Activated CD4-positive, CD25-positive, alpha-beta regulatory T cell treated with anti-CD3 and anti-CD28 coated beads, Interleukin-2, amount 50 U/mL, for 72 hours (primary cell): ENCODE data around the gene PTPRZ1.

Source experiments
- DNase-seq: peaks from one replicate; pipeline ENCODE4 v3.0.0; 2021

PTPRZ1 gene

DNA sequence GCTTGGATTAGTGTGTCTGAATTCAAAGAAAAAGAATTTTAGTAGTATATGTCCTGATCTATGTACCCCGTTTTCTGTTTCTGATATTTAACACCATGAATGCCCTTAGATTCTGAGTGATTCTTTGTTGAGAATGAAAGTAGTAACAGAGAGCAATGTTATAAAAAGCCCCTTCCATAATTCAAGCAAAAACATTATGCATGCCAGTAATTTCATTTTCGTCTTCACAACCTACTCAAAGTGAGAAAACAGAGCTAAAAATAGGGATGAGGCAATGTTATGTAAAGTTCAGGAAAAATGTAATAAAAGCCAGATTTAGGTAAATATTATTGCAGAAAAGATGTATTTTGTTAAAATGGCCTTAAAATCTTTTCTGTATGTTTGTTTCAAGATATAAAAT, 28.1 kb downstream of the PTPRZ1 start:
- no peak for DNase-seq

DNA sequence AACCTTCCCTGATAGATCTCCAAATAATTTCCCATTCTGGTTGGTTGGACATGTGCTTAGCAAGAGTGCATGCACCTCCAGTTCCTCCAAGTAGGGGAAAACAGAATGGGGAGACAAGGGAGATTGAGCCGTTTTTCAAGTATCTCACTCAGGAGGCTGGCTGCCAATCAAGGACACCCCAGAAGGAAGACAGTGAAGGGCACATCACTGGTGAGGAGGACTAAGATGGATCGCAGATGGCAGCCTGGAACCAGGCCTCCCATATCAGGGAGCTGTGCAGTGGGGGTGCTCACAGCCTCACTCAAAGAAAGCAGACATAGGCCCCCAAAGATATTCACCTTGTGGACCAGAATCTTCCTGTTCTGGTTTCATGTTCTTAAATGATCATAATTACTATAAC, 31.2 kb downstream of the PTPRZ1 start:
- DNase-seq: no peak

DNA sequence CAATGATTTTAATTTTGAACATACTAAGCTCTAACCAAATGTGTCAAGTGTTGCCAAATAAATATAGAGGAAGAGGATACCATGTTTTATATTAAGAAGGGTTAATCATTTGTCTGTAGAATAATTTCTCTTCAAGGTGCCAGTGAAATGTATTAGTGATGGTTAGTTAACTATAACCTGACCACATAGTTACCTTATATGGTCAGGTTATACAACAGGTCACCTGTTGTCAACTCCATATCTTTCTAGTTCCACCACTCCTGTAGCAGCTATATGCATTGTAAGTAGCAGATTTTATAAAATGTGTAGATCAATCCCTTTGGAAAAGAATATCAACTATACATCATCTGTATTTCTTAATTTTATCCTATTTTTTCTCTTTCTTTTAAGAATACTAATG, 35.1 kb downstream of the PTPRZ1 start:
- DNase-seq: no peak

DNA sequence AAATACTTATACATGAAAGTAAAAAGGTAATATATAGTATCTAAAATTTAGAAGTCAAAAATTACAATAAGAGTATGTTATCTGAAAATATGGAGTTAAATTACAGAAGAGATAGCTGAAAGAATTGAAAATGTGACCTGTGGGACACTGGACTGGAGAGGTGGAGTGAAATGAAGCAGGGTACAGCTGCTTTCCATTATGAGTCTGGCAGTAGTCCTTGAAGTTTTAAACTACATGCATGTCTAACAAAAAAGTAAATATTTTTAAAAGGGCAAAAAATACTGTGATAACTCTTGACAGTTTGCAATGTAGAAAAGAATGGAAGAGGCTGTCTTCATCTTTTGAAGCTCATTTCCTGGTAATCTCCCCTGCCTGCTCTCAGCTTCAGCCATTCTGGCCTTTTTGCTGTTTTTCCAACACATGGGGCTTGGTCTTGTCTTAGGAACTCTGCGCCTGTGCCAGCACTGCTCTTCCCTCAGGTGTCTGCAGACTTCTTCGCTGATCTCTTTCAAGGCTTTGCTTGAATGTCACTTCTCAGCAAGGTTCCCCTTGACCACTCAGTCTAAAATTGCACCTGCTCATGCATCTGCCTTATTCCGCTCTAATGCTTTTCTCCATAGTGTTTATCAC, 36.9 kb downstream of the PTPRZ1 start:
- no peak for DNase-seq

DNA sequence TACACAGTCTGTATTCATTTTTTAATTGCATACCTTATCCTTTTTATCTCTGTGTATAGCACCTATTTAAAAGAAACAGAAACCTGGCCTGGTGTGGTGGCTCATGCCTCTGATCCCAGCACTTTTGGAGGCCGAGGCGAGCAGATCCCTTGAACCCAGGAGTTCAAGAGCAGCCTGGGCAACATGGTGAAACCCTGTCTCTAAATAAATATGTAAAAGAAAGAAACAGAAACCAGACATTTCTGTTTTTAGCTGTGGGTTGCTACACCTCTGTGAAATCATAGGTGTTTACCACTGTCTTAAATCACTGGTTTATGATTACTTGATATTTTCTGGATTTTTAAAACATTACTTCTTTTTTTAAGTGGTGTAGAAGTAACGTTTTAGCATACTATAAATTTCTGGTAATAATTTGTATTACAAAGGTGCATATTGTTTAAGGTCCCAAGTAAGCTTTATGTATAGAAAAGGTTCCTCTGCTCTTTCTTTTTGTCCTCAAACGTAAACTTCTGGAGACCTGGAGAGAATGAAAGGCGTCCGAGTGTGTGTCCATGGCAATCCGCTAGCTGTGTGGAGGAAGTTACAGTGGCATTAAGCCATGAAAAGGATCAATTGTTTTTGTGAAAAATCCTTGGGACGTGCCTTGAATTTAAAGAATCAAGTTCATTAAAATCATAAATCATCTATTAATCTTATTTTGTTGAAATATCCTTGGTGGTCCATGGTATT, 41.1 kb downstream of the PTPRZ1 start:
- DNase-seq: no peak

DNA sequence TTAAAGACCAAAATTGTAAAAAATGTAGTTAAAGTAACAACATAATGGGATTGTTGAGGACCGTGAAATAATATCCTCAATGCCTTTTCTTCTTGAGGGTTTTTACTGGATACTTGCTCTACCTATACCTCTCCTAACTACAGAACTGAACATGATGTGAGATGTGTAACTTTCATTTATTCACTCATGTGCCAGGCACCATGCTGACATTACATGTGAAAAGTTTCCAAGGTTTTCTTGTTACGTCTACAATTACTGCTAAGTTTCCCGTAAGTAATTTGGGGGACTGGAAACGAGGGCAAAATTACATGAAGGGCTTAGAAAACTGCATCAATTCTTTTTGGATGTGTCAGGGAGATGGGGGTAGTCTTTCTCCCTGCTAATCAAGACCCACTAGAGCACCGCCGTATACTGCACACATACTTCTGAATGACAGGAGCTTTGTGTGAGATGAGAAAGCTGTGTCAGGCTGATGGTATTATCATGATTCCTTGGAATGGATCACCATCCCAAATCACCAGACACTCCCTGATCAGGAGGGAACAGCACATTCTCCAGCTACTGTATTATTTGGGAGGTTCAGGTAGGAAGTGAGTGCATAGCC, 41.8 kb downstream of the PTPRZ1 start:
- no peak for DNase-seq

DNA sequence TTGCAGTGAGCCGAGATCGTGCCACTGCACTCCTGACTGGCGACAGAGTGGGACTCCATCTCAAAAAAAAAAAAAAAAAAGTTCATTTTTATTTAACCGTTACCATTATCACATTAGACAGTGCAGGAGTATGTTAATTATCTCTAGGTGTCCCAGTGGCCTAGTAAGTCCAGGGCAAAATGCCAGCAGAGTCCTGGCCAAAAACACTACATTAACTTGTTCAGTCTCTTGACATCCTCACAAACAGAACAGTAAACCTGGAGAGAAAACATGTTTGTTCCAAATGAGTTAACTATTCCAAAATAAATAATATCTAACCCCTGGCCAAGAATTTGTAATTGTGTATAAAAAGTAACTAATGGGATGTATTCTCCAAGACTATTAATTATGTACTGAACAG, 43.2 kb downstream of the PTPRZ1 start:
- no peak for DNase-seq

DNA sequence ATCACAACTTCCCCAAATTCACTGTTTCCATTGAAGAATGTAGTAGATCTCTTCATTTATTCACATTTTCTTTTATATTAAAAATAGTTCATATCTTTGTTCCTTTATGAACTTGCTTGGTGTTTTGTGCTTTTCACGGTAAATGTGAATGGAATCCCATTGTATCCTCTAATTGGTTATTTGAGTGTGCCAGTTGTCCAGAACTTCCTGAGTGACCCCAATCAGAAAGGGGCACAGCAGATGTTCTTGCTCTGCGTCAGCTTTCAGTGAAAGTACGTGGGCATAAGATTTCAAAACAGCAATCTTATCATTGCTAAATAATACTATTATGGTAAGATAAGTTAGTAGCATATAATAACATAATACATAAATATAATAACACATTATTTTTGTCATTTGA, 47.0 kb downstream of the PTPRZ1 start:
- DNase-seq: no peak

DNA sequence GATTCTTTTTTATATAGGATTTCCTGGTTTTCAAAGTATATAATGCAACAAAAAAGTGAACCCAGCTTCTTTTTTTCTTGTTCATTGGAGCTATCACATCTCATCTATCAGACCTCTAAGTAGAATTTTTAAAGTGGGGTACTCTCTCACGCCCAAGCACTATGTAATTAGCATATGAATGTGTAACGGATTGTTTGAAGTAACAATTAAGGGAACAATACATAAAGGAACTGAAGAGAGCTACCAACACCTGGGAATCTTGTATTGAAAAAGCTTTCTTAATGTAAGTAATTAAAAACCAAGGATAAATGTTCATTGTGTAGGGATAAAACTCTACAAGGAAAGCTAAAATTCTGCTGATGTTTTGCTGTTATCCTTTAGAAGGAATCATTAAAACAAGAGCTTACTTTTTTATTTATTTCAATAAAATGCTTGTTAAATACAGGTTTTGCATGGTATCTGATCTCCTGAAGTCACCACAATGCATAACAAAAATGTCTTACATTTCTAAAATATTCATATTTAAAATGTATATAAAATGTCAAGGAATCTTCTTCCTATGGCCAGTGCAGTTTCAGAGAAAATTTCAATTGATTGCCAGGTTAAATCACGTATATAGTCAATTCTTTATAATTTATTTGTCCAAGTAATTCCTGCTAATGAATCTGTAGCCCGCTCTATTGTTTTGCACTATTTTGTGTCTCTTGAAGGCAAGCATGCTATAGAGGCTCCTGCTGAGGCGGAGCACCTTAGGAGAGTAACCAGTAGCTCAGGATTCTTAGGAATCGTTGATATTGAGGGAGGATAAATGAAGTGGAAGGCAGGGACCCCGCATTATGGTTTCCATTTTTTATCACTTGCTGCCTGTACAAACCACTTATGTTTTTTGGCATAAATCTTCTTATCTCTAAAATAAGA, 51.6 kb downstream of the PTPRZ1 start:
- DNase-seq: no peak

DNA sequence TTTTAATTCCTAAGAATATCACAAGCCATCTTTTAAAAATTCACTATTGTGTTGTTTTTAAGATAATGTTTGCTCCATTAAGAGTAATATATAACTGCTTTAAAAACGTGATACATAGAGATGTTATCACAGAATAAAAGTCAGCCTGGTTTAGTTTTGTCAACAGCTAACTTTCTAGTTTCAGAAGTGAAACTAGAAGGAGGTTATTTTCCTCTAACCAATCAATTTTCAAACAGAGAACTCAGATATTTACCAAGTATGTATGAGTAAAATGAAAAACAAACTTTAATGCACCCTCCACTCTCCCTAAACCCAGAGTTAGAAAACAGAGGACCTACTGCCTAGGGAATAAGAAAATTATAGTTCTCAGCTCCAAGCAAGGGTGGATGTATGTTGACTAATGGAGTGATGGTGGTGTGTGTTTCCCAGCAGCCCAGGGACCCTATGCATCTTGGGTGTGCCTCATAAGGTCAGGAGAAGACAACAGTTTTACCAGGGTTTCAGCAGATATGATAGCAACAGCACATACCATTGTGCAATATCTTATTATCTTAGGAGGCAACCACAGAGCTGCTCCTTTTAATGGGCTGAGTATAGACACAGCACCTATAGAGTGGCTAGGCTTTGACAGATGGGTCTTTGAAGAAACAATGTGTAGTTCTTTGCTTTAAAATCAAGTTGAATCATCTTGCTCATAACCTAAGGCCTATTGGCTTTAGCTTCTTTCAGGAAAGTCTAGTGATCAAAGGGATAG, 58.4 kb downstream of the PTPRZ1 start:
- no peak for DNase-seq

DNA sequence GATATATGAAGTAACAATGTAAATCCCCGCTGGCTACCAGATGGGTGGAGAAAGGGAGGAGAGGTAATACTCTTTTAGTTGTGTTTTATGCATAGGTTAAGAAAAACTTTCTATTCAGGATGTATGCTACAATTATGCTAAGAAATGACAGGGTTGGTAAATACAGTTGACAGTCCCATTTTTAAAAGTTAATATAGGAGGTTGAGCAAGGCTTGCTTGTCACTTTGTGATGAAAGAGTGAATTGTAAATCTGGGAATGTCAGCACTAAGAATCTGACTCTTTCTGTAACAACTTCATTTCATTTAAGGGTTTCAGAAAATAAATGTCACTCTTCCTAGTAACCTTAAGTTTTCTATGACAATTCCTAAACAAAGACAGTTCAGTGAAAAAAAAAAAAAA, 59.8 kb downstream of the PTPRZ1 start:
- DNase-seq: no peak

DNA sequence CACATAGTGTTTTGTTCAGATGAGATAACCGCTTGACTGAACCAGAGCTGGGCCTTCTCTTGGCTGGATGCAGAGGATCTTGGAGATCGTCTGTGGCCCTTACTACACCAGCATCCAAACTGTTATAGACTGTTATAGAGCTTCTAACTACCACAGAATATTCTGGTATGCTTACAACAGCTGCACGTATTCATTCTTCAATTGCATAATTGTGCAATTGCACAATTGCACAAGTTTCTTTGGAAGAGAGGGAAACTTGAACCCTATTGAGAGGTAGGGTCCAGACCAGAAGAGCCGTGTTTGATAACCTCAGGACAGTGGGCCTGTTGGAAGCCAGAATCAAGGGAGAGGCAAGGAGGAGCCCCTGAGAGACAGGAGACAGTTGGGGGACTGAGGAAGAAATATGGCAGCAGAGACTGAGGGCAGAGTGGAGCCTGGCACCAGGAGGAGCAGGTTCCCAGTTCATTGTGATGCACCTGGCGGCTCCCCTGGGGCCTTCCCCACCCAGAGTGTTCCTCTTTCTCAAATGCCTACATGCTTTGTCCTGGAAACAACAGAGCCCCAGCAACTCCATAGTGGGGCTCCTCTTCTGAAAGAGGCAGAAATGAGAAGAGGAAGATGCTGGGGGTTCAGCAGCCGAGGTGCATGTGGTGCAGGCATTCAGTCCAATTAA, 64.1 kb downstream of the PTPRZ1 start:
- no peak for DNase-seq

DNA sequence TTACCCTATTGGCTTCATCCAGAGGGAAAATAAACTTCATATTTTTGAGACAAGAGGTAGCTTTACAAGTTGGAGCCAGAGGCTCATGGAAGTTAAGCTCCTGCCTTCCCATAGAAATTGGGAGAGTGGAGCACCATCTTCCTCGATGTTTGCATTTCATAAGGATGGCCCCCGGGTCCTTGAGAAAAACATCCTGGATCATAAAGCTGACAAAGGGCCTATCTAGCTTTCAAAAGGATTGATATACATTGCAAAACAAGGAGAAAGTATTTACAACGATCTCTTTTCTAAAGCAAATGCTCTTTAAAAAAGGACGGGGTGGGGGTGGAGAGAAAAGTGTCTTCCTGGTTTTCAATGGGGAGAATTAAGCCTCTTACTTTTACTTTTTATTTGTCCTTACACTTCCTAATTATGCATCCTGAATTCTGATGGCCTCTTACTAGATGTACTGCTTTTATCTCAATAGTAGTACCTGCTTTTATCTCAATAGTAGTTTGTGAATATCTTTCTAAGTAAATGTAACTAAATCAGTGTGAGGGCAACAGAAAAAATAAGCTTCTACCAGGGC, 65.6 kb downstream of the PTPRZ1 start:
- no peak for DNase-seq

DNA sequence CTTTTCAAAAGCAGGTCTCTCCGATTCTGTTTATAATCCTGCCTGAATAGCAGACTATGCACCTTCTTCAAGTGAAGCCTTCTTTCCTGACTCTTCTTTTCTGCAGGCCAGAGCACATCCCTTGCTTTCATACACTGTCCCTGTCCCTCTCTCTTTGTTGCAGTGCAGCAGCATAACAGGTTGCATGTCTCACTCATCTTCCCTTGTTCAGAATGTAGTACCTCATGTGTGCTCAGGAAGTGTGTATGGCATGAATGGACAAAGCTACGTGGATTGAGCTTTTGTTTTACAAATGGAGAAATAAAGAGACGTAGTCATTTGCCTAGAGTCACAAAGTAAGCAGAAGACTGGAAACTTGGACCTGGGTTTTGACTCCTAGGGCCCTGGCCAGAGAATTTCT, 68.0 kb downstream of the PTPRZ1 start:
- no peak for DNase-seq

DNA sequence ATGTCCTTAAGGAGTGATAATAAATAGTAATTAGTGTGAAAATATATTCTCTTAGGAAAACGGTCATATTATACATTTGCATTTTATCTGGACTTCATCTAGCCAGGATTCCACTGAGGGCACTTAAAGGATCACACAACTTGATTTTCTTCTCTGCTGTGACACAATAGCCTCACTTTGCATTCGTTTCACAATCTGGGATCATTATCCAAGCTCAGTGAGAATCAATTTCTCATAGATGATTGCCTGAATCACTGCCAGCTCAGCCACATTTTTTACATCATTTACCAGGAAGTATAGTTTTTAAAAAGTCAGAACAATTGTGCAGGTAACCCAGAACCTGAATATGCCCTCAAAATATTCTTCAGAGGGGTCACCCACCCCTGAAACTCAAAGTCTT, 68.9 kb downstream of the PTPRZ1 start:
- DNase-seq: no peak

DNA sequence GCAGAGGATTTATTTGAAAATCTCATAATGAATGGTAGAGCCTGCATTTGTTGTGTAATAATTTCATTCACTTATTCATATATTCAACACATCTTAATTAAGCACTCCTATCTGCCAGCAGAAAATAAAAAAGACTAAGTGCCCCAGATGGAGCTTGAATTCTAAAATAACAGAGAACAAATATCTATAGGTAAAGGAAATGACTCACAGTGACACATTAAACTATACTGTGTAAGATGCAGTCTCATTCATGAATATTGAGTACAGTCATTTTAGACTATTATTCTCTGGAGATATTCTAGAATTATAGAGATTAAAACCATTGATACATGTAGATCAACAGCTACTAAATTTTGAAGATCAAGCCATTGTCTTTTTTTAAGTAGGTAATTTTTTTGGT, 72.1 kb downstream of the PTPRZ1 start:
- no peak for DNase-seq

DNA sequence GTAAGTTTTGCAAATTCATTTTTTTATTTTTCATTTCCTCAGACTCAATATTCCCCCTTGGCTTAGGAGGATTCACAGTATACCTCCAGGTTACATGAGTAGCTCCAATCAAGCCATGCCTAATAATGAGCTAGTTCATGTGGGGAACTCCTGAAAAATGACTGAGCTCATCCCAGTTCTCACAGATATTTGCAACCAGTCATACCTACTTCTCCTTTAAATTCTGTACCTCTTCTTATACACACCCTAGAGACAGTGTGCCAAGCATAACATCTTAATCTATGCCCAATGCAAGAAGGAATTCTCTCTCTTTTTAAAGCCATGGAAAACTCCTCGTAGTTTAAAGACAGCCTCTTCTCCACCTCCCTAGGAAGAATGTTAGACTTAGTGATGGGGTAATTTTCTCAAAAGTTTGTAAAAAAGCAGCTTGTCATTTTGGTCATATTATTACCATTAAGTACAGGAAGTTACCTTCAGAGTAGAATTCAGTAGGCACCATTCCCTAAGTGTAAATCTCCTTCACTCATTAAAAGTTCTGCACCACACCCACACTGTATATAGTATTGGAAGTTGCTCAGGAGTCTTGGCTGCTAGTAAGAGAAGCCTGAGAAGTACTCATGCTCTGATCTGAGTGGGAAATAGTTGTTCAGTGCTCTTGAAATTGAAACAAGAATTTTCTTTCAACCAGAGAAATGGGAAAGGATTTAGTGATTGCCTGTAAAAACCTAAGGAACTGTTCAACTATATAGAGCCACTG, 72.7 kb downstream of the PTPRZ1 start:
- DNase-seq: no peak

DNA sequence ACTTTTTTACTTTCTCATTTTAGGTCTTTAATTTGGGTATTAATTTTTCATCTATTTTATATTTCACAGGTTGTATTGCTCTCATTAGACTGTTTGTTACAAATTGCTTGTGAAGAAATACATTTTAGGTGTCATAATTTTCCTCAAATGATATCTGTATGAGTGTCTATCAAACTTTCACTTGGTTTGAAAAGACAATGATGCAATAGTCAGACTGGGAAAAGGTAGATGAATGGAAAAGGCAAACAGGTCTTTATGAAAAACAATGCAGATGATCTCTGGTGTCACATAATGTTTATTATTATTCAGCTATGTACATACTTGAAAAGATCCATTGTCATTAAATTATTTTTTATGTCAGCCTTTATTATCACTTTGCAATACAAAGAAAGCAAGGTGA, 80.2 kb downstream of the PTPRZ1 start:
- DNase-seq: no peak

DNA sequence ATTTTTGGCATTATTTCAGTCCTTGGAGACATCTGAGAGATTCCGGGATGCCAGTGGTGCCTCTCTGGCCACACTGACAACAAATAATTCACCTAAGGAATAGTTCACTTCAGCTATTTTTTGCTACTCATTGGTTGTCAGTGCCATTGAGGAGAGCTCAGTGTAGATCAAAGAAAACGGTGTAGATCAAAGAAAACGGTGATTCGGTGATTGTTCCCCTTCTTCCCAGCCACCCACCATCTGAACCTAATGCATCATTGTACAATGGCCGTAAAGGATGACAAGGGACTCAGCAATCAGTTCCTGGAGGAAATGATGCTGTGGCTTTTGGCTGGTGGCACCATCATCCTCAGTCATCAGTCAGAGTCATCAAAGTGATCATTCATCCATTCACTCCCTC, 80.6 kb downstream of the PTPRZ1 start:
- DNase-seq: no peak

DNA sequence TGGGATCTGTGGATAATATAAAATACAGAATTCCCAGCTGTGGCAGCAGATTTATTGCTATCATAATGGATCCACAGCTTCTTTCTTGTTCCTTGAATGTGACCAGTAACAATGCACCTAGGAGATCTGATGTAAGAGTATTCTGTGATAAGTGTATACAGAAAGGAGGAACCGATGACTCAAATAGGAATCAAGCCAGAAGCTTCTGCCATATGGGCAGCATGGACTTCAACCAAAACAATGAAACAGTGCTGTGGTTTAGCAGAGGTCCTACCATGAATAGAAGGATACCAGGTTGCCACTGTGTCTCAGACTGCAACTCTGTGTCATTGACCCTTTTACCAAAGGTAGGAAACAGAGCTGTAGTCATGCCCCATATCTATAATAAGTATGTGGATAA, 81.8 kb downstream of the PTPRZ1 start:
- no peak for DNase-seq

DNA sequence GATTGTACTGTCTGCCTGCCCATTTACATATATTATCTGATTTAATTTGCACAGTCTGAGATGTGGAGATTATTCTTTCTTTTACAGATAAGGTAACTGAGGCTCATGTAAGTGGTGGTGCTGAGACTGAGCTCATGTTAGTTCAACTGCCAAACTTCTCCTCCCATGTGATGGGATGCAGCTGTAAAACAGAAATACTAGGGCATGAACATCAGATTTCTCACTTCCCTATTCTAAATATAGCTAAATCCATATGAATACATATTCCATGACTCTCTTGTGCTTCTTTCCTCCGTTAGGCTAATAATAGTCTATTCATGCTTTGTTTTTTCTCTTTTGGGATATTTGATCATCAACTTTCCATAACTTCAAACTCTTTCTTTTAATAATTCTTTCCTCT, 84.7 kb downstream of the PTPRZ1 start:
- no peak for DNase-seq
